Stimulated activated naive CD4-positive, alpha-beta T cell treated with Interleukin-2 at 50 U/mL for 16 hours (primary cell): Measurements from ENCODE around the gene CCDC8.
"Not testable (repeated sequence)": the region's sequence is repeated elsewhere in the genome, so short reads cannot be mapped to it uniquely, and the experiment has no call there.

Source experiments
- DNase-seq: peaks from one replicate; lab custom pipeline; 2025; lab: John Stamatoyannopoulos, UW

Gene CCDC8

GRCh38 chr19:46380690-46381089 is 32.7 kb downstream of the CCDC8 start:
- DNase-seq: no peak

DNA sequence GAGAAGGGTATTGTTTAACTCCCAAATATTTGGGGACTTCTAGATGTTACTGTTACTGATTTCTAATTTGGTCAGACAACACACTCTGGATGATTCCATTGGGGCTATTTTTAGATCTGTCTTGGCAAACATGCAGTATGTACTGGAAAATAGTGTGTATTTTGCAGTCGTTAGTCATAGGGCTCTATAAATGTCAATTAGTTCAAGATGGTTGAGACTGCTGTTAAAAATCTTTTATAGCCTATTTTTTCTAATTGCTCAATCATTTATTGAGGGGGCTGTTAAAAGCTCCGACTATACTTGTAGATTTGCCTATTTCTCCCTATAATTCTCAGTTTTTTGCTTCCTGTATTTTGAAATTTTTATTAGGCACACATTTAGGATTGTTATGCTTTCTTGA is 35.1 kb downstream of the CCDC8 start:
- no peak for DNase-seq

GRCh38 chr19:46376241-46377153 is 36.9 kb downstream of the CCDC8 start:
- no peak for DNase-seq

- not testable (repeated sequence) for DNase-seq
Observed at GRCh38 chr19:46375476-46376067, 37.8 kb downstream of the CCDC8 start.

- DNase-seq: no peak
Observed at GRCh38 chr19:46374536-46375475, 38.6 kb downstream of the CCDC8 start.

DNA sequence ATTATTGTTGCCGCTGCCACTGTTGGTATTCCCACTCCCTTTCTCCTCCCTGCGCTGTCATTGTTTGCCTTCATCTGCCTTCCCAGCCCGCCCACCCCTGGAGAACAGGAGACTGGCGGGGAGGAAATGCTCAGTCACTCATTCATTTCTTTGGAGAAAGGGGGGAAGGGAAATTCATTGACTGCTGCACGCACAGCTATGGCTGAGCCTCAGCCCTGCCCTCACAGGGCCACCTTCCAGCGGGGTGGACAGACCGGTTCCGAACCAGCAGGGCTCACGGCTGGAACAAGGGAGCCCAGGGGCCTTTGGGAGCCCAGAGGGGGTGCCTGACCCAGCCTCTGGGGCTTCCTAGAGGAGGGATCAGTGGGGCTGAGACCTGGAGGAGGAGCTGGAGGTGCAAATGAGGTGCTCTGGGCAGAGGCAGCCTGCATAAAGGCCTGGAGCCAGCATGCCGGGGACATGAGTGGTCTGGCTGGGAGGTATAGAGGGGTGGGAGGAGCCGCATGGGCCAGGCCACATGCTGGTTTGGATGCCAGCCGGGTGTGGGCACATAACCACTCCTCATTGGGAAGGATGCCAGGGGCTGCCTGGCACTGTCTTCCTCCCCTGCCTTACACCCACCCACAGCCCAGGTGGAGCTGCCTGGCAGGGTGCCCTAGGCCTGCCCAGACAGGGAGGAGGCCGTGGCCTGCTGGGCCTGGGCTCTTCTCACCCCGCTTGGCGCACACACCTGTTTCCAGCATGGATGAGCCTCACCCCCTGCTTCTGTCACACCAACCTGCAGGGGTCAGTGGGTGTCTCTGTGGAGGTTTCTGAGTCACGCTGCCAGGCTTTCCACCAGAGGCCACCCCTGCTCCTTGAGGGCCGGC is 39.6 kb downstream of the CCDC8 start:
- DNase-seq: no peak

DNA sequence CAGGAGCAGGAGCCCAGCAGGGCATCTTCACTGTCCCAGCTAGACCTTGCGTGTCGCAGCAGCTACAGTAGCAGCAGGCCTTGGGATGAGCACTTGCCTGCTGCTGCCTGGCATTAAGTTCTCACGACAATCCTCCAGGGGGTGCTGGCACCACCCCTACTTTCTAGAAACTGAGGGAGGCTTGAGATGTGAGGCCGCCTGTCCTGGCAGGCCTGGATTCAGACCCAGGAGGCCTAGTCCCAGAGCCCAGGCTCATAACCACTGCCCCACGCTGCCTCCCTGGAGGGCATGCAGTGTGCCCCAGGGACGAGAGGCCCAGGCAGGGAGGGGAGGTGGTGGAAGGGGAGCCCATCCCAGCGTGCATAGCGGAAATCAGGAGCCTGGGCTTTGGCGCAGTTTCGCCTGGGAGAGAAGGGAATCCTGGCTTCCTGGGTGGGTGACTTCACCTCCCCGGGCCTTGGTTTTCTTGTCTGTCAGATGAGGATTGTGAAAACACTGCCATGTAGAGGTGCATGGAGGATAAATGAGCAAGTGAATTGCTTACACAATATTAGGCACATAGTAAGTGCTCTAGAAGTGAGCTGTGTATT is 40.4 kb downstream of the CCDC8 start:
- no peak for DNase-seq

DNA sequence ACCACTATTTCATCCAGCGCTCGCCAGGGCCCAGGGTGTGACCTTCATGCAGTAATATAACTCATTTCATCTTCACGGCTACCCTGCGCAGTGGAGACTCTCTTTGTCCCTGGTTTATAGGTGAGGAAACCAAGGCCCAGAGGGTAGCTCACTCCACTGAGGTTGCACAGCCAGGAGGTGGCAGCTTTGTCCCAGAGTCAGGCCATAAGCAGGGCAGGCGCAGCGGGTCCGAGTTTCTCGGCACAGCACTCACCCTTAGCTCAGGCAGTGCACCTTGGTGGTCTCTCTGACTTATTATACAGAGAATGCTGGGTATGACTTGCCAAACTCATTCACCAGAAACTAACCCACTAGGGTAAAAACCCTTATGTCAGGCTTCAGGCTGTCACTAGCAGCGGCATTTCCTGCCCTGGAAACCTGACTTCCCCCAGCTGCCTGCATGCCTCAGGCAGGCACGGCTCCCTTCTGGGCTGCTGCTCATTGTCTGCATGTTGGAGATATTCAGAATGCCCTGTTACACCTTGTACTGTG is 41.9 kb downstream of the CCDC8 start:
- no peak for DNase-seq

- DNase-seq: no peak
Observed at GRCh38 chr19:46369817-46370216, 43.5 kb downstream of the CCDC8 start.

DNA sequence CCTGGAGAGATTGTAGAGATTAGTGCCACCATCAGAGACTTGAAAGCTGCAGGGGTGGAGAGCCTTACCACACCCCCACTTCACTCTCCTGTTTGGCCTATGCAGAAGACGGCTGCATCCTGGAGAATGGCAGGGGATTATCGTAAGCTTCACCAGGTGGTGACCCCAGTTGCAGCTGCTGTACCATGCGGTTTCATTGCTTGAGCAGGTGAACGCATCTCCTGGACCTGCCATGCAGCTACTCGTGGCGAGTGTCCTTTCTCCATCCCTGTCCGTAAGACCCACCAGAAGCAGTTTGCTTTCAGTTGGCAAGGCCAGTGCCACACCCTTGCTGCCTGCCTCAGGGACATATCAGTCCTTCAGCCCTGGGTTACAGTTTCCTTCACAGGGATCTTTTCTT is 45.2 kb downstream of the CCDC8 start:
- DNase-seq: no peak

DNA sequence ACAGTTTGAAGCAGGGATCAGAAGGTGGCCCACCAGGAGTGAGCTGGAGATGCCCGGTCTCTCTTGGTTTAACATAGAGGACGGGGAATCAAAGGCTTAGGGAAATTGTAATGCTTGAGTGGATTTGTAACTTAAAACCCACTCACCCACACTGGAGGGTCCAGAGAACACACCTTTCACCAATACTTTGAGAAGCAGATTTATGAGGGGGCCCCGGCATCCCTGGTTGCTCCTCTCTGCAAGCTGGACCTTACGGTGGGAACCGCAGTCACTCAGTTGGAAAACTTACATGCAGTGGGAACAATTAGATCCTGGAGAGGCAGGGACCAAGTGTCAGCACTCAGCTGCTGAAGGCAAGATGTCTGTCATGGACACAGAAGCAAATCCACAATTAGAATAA is 45.9 kb downstream of the CCDC8 start:
- DNase-seq: no peak

DNA sequence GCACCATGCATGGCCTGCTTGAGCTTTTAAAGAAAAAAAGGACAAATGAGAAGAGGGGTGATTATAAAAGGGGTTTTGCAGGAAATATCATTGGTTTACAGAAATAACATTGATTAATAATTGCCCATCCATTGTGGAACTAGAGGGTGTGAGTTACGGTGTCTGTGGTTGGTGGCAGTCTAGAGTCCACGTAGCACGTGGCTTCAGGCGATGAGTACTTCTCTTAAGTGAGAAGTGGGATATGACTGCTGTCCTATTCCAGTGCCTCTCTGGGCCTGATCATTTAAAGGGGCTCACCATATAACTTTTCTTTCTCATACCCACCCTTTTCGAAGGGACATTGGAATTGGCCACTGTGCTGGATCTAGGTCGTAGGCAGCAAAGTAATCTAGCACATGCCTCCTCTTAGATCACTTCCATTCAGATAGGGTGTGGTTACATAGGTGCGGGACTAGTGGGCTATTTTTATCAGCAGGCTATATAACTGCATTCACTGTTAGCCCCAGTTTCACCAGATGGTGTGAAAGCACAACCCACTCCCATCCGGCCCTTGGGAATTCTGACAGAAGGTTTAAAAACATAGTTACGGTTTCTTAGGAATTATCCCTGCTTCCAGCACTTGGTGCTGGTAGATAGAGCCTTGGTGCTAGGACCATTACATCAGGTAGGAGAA is 46.6 kb downstream of the CCDC8 start:
- no peak for DNase-seq

GRCh38 chr19:46365561-46365960 is 47.8 kb downstream of the CCDC8 start:
- DNase-seq: no peak

DNA sequence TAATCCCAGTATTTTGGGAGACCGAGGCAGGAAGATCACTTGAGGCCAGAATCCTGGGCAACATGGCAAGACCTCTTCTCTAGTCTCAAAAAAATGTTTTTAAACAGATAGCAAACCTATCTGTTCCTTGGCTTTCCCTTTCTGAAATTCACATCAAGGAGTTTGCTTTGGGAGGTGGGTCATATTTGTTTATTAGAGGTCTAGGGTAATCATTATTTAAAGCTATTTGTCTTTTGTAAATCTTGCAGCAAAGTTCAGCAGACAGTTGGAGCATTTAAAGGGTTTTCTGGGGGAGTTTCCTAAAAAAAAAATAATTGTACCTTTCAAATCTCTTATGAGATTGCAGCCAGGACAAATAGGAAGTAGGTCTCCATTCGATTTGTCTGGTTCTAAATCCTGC is 49.0 kb downstream of the CCDC8 start:
- no peak for DNase-seq

DNA sequence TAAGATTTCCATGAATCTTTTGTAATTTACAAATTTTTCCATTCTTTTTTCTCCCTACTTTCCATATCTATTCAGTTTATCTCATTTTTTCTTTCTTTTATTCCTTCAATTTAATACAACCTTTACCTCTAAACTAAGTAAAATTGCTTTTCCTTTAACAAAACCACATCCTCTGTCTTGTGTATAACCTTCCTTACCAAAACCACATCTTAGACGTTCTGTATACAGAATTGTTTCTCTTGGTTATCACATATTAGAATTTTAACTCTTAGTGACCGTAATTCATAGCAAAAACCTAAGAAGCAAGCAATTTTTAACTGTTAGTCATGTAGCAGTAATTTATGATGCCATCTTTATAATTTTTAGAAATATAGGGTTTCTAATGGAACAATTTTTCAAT is 51.4 kb downstream of the CCDC8 start:
- no peak for DNase-seq
